ENCODE measurements around the gene EXOC4. TPM values are rescaled to one million over a fixed set of nuclear protein-coding genes. Genes with fewer than 3 reads are reported as not detected.

The EXOC4 gene
- total and polyA plus RNA-seq, 2 donors (not counting 1 experiment from before 2014, with no cell fraction given) = 79.6 to 158 TPM

DNA sequence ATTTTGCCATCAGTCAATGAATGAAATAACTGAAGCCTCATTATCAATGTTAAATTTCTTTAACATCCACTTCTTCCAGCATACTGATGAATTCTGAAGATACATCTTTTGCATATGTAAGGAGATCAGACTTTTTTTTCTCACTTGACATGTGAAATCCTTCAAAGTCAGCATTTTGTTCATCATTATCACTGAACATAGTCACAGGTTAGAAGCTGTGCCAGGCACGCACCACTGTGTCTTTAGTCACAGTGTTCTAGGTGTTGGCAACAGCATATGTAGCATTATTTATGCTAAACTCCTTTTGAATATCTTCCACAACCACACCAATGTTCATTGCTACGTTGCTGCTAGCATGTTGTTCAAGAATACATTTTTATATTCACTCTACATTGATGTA is 450.1 kb downstream of the EXOC4 start:
- no peak overlapping the region for H2AFZ ChIP-seq (ENCODE audit: low read length)
- peak overlapping the region; percentile 16 for H3K4me2 ChIP-seq (ENCODE audit: extremely low read depth, insufficient read depth, low read length)
- H3K4me1 ChIP-seq (ENCODE audit: control insufficient read depth, extremely low read depth, insufficient read depth, low read length) = peaks cover 4% of the 10 kb centered on the region
- H3K27ac ChIP-seq (ENCODE audit: insufficient read depth, low read length) = peak overlapping the region; percentile 44
- no peak overlapping the region for H3K4me3 ChIP-seq (replicated peaks in 1 of 4; ENCODE audit: control extremely low read depth in 1 of 4, insufficient read depth in 1 of 4, low read depth in 3 of 4, low read length in 4 of 4)
- no peaks in the 10 kb centered on the region for H3K79me2 ChIP-seq (ENCODE audit: control insufficient read depth, insufficient read depth, low read length)
- no peak for DNase-seq (ENCODE audit: low read depth in 2 of 2)
- H3K36me3 ChIP-seq (ENCODE audit: control insufficient read depth, insufficient read depth, low read length) = no peaks in the 10 kb centered on the region
- no peaks in the 10 kb centered on the region for H4K20me1 ChIP-seq (ENCODE audit: control insufficient read depth, extremely low read depth, insufficient read depth, low read length)
- no peaks in the 10 kb centered on the region for H3K27me3 ChIP-seq (ENCODE audit: control insufficient read depth, insufficient read depth, low read length)
- TF ChIP-seq CTCF (conservative IDR thresholded peaks at IDR 0.05 in 1 of 2, IDR thresholded peaks at IDR 0.05 in 1 of 2; ENCODE audit: low read depth in 1 of 2, low read length in 2 of 2) (no peak), EZH2 (IDR thresholded peaks at IDR 0.05; ENCODE audit: low read length, missing control alignments) (no peak)
- H3K9me3 ChIP-seq (ENCODE audit: control insufficient read depth, insufficient read depth, low read depth, low read length) = no peaks in the 10 kb centered on the region
- no peak overlapping the region for H3K9ac ChIP-seq (ENCODE audit: insufficient read depth, low read length)

DNA sequence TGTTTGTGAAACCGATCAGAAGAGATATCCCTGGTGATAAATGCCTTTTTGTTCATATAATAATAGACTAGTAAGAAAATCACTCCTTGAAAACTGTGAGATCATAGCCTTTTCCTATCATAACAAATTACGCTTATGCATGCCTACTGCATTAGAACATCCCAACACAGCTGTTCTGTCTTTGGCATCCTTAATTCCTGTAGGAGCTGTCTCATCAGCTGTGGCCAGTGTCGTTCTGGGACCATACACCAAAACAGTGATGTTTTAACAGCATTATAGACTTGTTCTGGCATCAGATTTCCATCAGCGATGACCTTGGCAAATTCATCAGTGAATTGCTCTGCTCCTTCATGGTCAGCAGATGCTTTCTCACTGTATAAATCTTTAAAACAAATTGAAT is 450.7 kb downstream of the EXOC4 start:
- peak; percentile 86 to 96 for DNase-seq (ENCODE audit: low read depth in 2 of 2)
- H3K27ac ChIP-seq (ENCODE audit: insufficient read depth, low read length) = peak overlapping the region; percentile 44

GRCh38 chr7:133704453-133704852 is 451.6 kb downstream of the EXOC4 start:
- Histone ChIP-seq H3K79me2 (ENCODE audit: control insufficient read depth, insufficient read depth, low read length) (no peaks in the 10 kb centered on the region), H3K9me3 (ENCODE audit: control insufficient read depth, insufficient read depth, low read depth, low read length) (no peaks in the 10 kb centered on the region), H3K4me1 (ENCODE audit: control insufficient read depth, extremely low read depth, insufficient read depth, low read length) (peaks cover 4% of the 10 kb centered on the region), H2AFZ (ENCODE audit: low read length) (no peak overlapping the region), H3K27ac (ENCODE audit: insufficient read depth, low read length) (no peak overlapping the region), H3K4me2 (ENCODE audit: extremely low read depth, insufficient read depth, low read length) (no peak overlapping the region), H3K4me3 (replicated peaks in 1 of 4; ENCODE audit: control extremely low read depth in 1 of 4, insufficient read depth in 1 of 4, low read depth in 3 of 4, low read length in 4 of 4) (no peak overlapping the region), H3K36me3 (ENCODE audit: control insufficient read depth, insufficient read depth, low read length) (no peaks in the 10 kb centered on the region), H4K20me1 (ENCODE audit: control insufficient read depth, extremely low read depth, insufficient read depth, low read length) (no peaks in the 10 kb centered on the region), H3K9ac (ENCODE audit: insufficient read depth, low read length) (no peak overlapping the region), H3K27me3 (ENCODE audit: control insufficient read depth, insufficient read depth, low read length) (no peaks in the 10 kb centered on the region)
- DNase-seq (ENCODE audit: low read depth in 2 of 2) = peak in 1 of 2 donors; percentile 47
- no peak for TF ChIP-seq CTCF (conservative IDR thresholded peaks at IDR 0.05 in 1 of 2, IDR thresholded peaks at IDR 0.05 in 1 of 2; ENCODE audit: low read depth in 1 of 2, low read length in 2 of 2)
- TF ChIP-seq EZH2 (IDR thresholded peaks at IDR 0.05; ENCODE audit: low read length, missing control alignments) = no peak

More for the DNA sequence above, 450.7 kb downstream of the EXOC4 start:
- no peak overlapping the region for H2AFZ ChIP-seq (ENCODE audit: low read length)
- H3K9me3 ChIP-seq (ENCODE audit: control insufficient read depth, insufficient read depth, low read depth, low read length) = no peaks in the 10 kb centered on the region
- no peaks in the 10 kb centered on the region for H3K79me2 ChIP-seq (ENCODE audit: control insufficient read depth, insufficient read depth, low read length)
- no peak overlapping the region for H3K4me2 ChIP-seq (ENCODE audit: extremely low read depth, insufficient read depth, low read length)
- no peaks in the 10 kb centered on the region for H4K20me1 ChIP-seq (ENCODE audit: control insufficient read depth, extremely low read depth, insufficient read depth, low read length)
- no peaks in the 10 kb centered on the region for H3K36me3 ChIP-seq (ENCODE audit: control insufficient read depth, insufficient read depth, low read length)
- H3K4me1 ChIP-seq (ENCODE audit: control insufficient read depth, extremely low read depth, insufficient read depth, low read length) = peaks cover 4% of the 10 kb centered on the region
- no peaks in the 10 kb centered on the region for H3K27me3 ChIP-seq (ENCODE audit: control insufficient read depth, insufficient read depth, low read length)
- no peak overlapping the region for H3K4me3 ChIP-seq (replicated peaks in 1 of 4; ENCODE audit: control extremely low read depth in 1 of 4, insufficient read depth in 1 of 4, low read depth in 3 of 4, low read length in 4 of 4)
- no peak for TF ChIP-seq EZH2 (IDR thresholded peaks at IDR 0.05; ENCODE audit: low read length, missing control alignments)
- TF ChIP-seq CTCF (conservative IDR thresholded peaks at IDR 0.05 in 1 of 2, IDR thresholded peaks at IDR 0.05 in 1 of 2; ENCODE audit: low read depth in 1 of 2, low read length in 2 of 2) = no peak
- H3K9ac ChIP-seq (ENCODE audit: insufficient read depth, low read length) = no peak overlapping the region

Measured in fibroblast of lung (primary cell).